Osteocyte (in vitro differentiated cells): ENCODE data around the gene ABCG2. TPM values are rescaled to one million over a fixed set of nuclear protein-coding genes. Genes with fewer than 3 reads are reported as not detected.

ENCODE experiments used
- DNase-seq: peaks from one replicate; pipeline ENCODE4 v3.0.0; 2021; ENCODE audit warnings: mixed read lengths; ENCODE audit not compliant: unreplicated experiment; ENCODE audit errors: extremely low spot score
- H3K27ac Mint-ChIP-seq: one replicate; pipeline ENCODE4 v1.8.0; 2021; ENCODE audit warnings: mild to moderate bottlenecking, mixed read lengths; ENCODE audit not compliant: unreplicated experiment
- H3K27me3 Mint-ChIP-seq: one replicate; pipeline ENCODE4 v1.8.0; 2021; ENCODE audit warnings: mixed read lengths; ENCODE audit not compliant: unreplicated experiment
- H3K36me3 Mint-ChIP-seq: one replicate; pipeline ENCODE4 v1.8.0; 2021; ENCODE audit warnings: mixed read lengths; ENCODE audit not compliant: unreplicated experiment
- H3K4me1 Mint-ChIP-seq: one replicate; pipeline ENCODE4 v1.8.0; 2021; ENCODE audit warnings: mixed read lengths; ENCODE audit not compliant: unreplicated experiment
- H3K4me3 Mint-ChIP-seq: one replicate; pipeline ENCODE4 v1.8.0; 2021; ENCODE audit warnings: mild to moderate bottlenecking, moderate library complexity, mixed read lengths; ENCODE audit not compliant: unreplicated experiment
- H3K9me3 Mint-ChIP-seq: one replicate; pipeline ENCODE4 v1.8.0; 2021; ENCODE audit warnings: mixed read lengths; ENCODE audit not compliant: unreplicated experiment
- total RNA-seq: library from RNA; stranded (reverse); gene quantifications from 2 replicates; pipeline ENCODE4 v1.2.1, GENCODE V29; 2021
- TF ChIP-seq, protein P1 (sequence below): fragments of 200-600 bp; sonication (generic); IDR thresholded peaks from 2 replicates; pipeline ENCODE4 v1.5.0; 2021; ENCODE audit warnings: antibody characterized with exemption, mild to moderate bottlenecking, moderate library complexity

The ABCG2 gene
- total RNA-seq, 1 donor from 2014 or later: 0.24 TPM

DNA sequence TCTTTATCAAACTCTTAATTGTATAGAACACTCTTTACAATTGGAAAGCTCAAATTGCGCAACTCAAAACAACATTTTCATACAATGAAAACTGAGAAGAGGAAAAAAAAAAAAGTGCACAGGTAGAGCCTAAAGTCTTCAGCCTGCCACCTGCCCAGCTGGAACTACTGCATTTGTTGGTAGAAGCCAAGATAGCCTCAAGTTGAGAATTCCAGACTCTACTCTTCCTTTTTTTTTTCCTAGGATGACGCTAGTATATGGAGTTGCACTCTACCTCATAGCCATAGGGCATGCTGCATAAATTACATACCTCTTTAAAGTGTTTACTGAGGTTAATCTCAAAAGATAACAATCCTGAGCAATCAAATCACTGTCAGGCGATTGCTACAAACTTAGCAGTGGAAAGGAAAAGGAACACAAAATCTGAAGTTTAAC lies 13.6 kb downstream of the ABCG2 start:
- Mint-ChIP-seq H3K4me3 (no peak overlapping the region), H3K9me3 (no peaks in the 10 kb centered on the region), H3K36me3 (no peaks in the 10 kb centered on the region), H3K27me3 (peaks cover 9% of the 10 kb centered on the region), H3K27ac (no peak overlapping the region), H3K4me1 (no peaks in the 10 kb centered on the region)
- TF ChIP-seq, protein P1, sequence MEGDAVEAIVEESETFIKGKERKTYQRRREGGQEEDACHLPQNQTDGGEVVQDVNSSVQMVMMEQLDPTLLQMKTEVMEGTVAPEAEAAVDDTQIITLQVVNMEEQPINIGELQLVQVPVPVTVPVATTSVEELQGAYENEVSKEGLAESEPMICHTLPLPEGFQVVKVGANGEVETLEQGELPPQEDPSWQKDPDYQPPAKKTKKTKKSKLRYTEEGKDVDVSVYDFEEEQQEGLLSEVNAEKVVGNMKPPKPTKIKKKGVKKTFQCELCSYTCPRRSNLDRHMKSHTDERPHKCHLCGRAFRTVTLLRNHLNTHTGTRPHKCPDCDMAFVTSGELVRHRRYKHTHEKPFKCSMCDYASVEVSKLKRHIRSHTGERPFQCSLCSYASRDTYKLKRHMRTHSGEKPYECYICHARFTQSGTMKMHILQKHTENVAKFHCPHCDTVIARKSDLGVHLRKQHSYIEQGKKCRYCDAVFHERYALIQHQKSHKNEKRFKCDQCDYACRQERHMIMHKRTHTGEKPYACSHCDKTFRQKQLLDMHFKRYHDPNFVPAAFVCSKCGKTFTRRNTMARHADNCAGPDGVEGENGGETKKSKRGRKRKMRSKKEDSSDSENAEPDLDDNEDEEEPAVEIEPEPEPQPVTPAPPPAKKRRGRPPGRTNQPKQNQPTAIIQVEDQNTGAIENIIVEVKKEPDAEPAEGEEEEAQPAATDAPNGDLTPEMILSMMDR: no peak
- DNase-seq: no peak

GRCh38 chr4:88144048-88144447 lies 14.4 kb downstream of the ABCG2 start:
- TF ChIP-seq, protein P1: no peak
- Mint-ChIP-seq H3K27me3 (peaks cover 9% of the 10 kb centered on the region), H3K4me1 (no peaks in the 10 kb centered on the region), H3K27ac (no peak overlapping the region), H3K36me3 (no peaks in the 10 kb centered on the region), H3K9me3 (no peaks in the 10 kb centered on the region), H3K4me3 (no peak overlapping the region)
- DNase-seq: no peak

- H3K4me3 Mint-ChIP-seq: no peak overlapping the region
- no peaks in the 10 kb centered on the region for H3K36me3 Mint-ChIP-seq
- peaks cover 3% of the 10 kb centered on the region for H3K4me1 Mint-ChIP-seq
- TF ChIP-seq, protein P1: no peak
- H3K9me3 Mint-ChIP-seq: no peaks in the 10 kb centered on the region
- DNase-seq: no peak
- H3K27me3 Mint-ChIP-seq: peaks cover 9% of the 10 kb centered on the region
- no peak overlapping the region for H3K27ac Mint-ChIP-seq
Observed at GRCh38 chr4:88143504-88143903, 14.9 kb downstream of the ABCG2 start.

GRCh38 chr4:88138561-88138960 lies 19.9 kb downstream of the ABCG2 start:
- peaks cover 8% of the 10 kb centered on the region for H3K4me1 Mint-ChIP-seq

GRCh38 chr4:88137112-88137511 lies 21.3 kb downstream of the ABCG2 start:
- TF ChIP-seq, protein P1: no peak
- no peaks in the 10 kb centered on the region for H3K36me3 Mint-ChIP-seq
- H3K9me3 Mint-ChIP-seq: no peaks in the 10 kb centered on the region
- peaks cover 8% of the 10 kb centered on the region for H3K4me1 Mint-ChIP-seq
- no peak for DNase-seq
- no peaks in the 10 kb centered on the region for H3K27me3 Mint-ChIP-seq
- no peak overlapping the region for H3K4me3 Mint-ChIP-seq
- no peak overlapping the region for H3K27ac Mint-ChIP-seq

More at GRCh38 chr4:88138561-88138960, 19.9 kb downstream of the ABCG2 start:
- no peak for DNase-seq
- TF ChIP-seq, protein P1: no peak
- no peaks in the 10 kb centered on the region for H3K36me3 Mint-ChIP-seq
- no peaks in the 10 kb centered on the region for H3K27me3 Mint-ChIP-seq
- no peaks in the 10 kb centered on the region for H3K9me3 Mint-ChIP-seq
- no peak overlapping the region for H3K4me3 Mint-ChIP-seq
- H3K27ac Mint-ChIP-seq: no peak overlapping the region
